MCF 10A (cell line): ENCODE measurements around the gene RNF213. TPM values are rescaled to one million over a fixed set of nuclear protein-coding genes. Genes with fewer than 3 reads are reported as not detected.
A peak's percentile ranks its signal among the peaks of the same experiment; 100 is the strongest.

Experiments used
- BruUV-seq: library from RNA; stranded (reverse); fragments of 400-500 nt; replicated peaks from 2 replicates; lab custom pipeline; 2021; lab: Mats Ljungman, UMichigan
- CTCF ChIA-PET: fragments of 300-600 bp; sonication (Branson Sonifier 250); formaldehyde crosslinking; extraction: SDS; loops from one replicate; lab custom pipeline; 2021; ENCODE audit warnings: antibody characterized with exemption, inconsistent platforms; lab: Yijun Ruan, JAX
- POLR2A ChIA-PET: fragments of 300-600, 350-650 bp; sonication (Branson Sonifier 250); formaldehyde crosslinking; extraction: SDS; loops from one replicate; lab custom pipeline; 2020; ENCODE audit warnings: antibody characterized with exemption, inconsistent platforms; lab: Yijun Ruan, JAX
- DNase-seq: peaks from one replicate; pipeline ENCODE4 v3.0.0-alpha.2; 2018; ENCODE audit not compliant: unreplicated experiment
- H3K27ac Mint-ChIP-seq: one replicate; pipeline ENCODE4 v1.8.0; 2022; ENCODE audit warnings: mild to moderate bottlenecking, low read depth, mixed read lengths; ENCODE audit not compliant: unreplicated experiment
- H3K27me3 Mint-ChIP-seq: one replicate; pipeline ENCODE4 v1.8.0; 2022; ENCODE audit warnings: mixed read lengths; ENCODE audit not compliant: insufficient read depth, unreplicated experiment
- H3K36me3 Mint-ChIP-seq: one replicate; pipeline ENCODE4 v1.8.0; 2022; ENCODE audit warnings: mild to moderate bottlenecking, moderate library complexity, mixed read lengths; ENCODE audit not compliant: insufficient read depth, unreplicated experiment
- H3K4me1 Mint-ChIP-seq: one replicate; pipeline ENCODE4 v1.8.0; 2022; ENCODE audit warnings: mixed read lengths; ENCODE audit not compliant: insufficient read depth, unreplicated experiment
- H3K4me3 Mint-ChIP-seq: one replicate; pipeline ENCODE4 v1.8.0; 2022; ENCODE audit warnings: mild to moderate bottlenecking, moderate library complexity, mixed read lengths; ENCODE audit not compliant: unreplicated experiment
- H3K9me3 Mint-ChIP-seq: one replicate; pipeline ENCODE4 v1.8.0; 2022; ENCODE audit warnings: mixed read lengths; ENCODE audit not compliant: unreplicated experiment
- CTCF ChIP-seq: fragments of 200-600 bp; IDR thresholded peaks from one replicate; pipeline ENCODE4 v1.8.0; 2022; ENCODE audit warnings: antibody characterized with exemption, mild to moderate bottlenecking; ENCODE audit not compliant: unreplicated experiment
- intact Hi-C: fragments of 100-400 bp; cut with micrococcal nuclease; formaldehyde crosslinking; loops from 2 replicates; pipeline ENCODE4 v1.14.1; 2022
- total RNA-seq: library from RNA; stranded (reverse); gene quantifications from 2 replicates; pipeline ENCODE4 v1.2.3, GENCODE V29; 2022

RNF213 gene
- total RNA-seq, 1 experiment from 2014 or later, result 50.5 TPM

- intact Hi-C loops, result loop anchor here (1.0 kb wide), 1 partner anchor 18 kb away; no protein-coding TSS in a partner anchor
- TSS peak; percentile 56 for BruUV-seq
- Mint-ChIP-seq H3K27me3 (no peaks in the 10 kb centered on the region), H3K36me3 (peaks cover 16% of the 10 kb centered on the region), H3K9me3 (no peaks in the 10 kb centered on the region), H3K4me1 (peaks cover 6% of the 10 kb centered on the region), H3K4me3 (peak overlapping the region; percentile 83), H3K27ac (peak overlapping the region; percentile 42)
- POLR2A ChIA-PET, result interaction anchor here (1.2 to 4.4 kb wide), 4 partner anchors 19 to 632 kb away, joined by 3 to 37 read pairs (median 5); no protein-coding TSS in a partner anchor
- CTCF ChIA-PET, result interaction anchor here (0.5 kb wide), 1 partner anchor 254 kb away, joined by 5 read pairs; no protein-coding TSS in a partner anchor
- peak; percentile 52 for DNase-seq
- no peak for TF ChIP-seq CTCF
These were observed 550 bp upstream of the RNF213 start for GRCh38 chr17:80260069-80260535.

GRCh38 chr17:80261159-80261894 is 675 bp downstream of the RNF213 start:
- TF ChIP-seq CTCF, result no peak
- Mint-ChIP-seq H3K4me3 (peak overlapping the region; percentile 73), H3K27me3 (no peaks in the 10 kb centered on the region), H3K9me3 (no peaks in the 10 kb centered on the region), H3K4me1 (peaks cover 6% of the 10 kb centered on the region), H3K36me3 (peaks cover 27% of the 10 kb centered on the region), H3K27ac (peak overlapping the region; percentile 53)
- intact Hi-C loops, result no loop called here
- POLR2A ChIA-PET, result interaction anchor here (4.4 kb wide), 1 partner anchor 18 kb away, joined by 37 read pairs; no protein-coding TSS in a partner anchor
- CTCF ChIA-PET, result interaction anchor here (0.7 to 1.1 kb wide), 2 partner anchors 66 to 110 kb away, joined by 3 read pairs; no protein-coding TSS in a partner anchor
- TSS peak; percentile 27 for BruUV-seq
- DNase-seq, result peak; percentile 58

GRCh38 chr17:80261895-80262279 is 1.2 kb downstream of the RNF213 start:
- Mint-ChIP-seq H3K4me1 (peaks cover 6% of the 10 kb centered on the region), H3K36me3 (peaks cover 27% of the 10 kb centered on the region), H3K4me3 (peak overlapping the region; percentile 73), H3K27ac (peak overlapping the region; percentile 53), H3K27me3 (no peaks in the 10 kb centered on the region), H3K9me3 (no peaks in the 10 kb centered on the region)
- intact Hi-C loops, result no loop called here
- BruUV-seq, result no TSS peak
- TF ChIP-seq CTCF, result no peak
- CTCF ChIA-PET, result interaction anchor here (1.1 kb wide), 1 partner anchor 67 kb away, joined by 3 read pairs; no protein-coding TSS in a partner anchor
- POLR2A ChIA-PET, result interaction anchor here (4.4 kb wide), 1 partner anchor 17 kb away, joined by 37 read pairs; no protein-coding TSS in a partner anchor
- DNase-seq, result no peak

GRCh38 chr17:80262291-80262690 is 1.6 kb downstream of the RNF213 start:
- intact Hi-C loops, result no loop called here
- no TSS peak for BruUV-seq
- peaks cover 6% of the 10 kb centered on the region for H3K4me1 Mint-ChIP-seq
- peak overlapping the region; percentile 73 for H3K4me3 Mint-ChIP-seq
- H3K9me3 Mint-ChIP-seq, result no peaks in the 10 kb centered on the region
- ChIA-PET POLR2A (interaction anchor here (4.4 kb wide), 1 partner anchor 17 kb away, joined by 37 read pairs; no protein-coding TSS in a partner anchor), CTCF (interaction anchor here (1.1 kb wide), 1 partner anchor 67 kb away, joined by 3 read pairs; no protein-coding TSS in a partner anchor)
- DNase-seq, result no peak
- TF ChIP-seq CTCF, result no peak
- H3K27me3 Mint-ChIP-seq, result no peaks in the 10 kb centered on the region
- peak overlapping the region; percentile 53 for H3K27ac Mint-ChIP-seq
- H3K36me3 Mint-ChIP-seq, result peaks cover 27% of the 10 kb centered on the region
